GM10248 (cell line): ENCODE data around the gene EFCAB12.

ENCODE experiments used
- CTCF ChIA-PET: fragments of 300-600 bp; sonication (Branson Sonifier 250); formaldehyde crosslinking; extraction: SDS; loops from one replicate; lab custom pipeline; 2021; ENCODE audit warnings: antibody characterized with exemption; lab: Yijun Ruan, JAX
- POLR2A ChIA-PET: fragments of 350-650 bp; sonication (Branson Sonifier 250); formaldehyde crosslinking; extraction: SDS; loops from one replicate; lab custom pipeline; 2020; ENCODE audit warnings: antibody characterized with exemption; lab: Yijun Ruan, JAX
- DNase-seq: peaks from one replicate; pipeline ENCODE4 v3.0.0; 2012; ENCODE audit errors: extremely low spot score
- CTCF ChIP-seq: IDR thresholded peaks from 2 replicates; pipeline ENCODE4 v1.5.1; 2012; ENCODE audit warnings: mild to moderate bottlenecking, low read depth; ENCODE audit errors: extremely low read depth, missing control alignments, control extremely low read depth

Gene EFCAB12

GRCh38 chr3:129434140-129434539 is 5.7 kb upstream of the EFCAB12 start:
- ChIA-PET CTCF (interaction anchor here (0.9 to 1.7 kb wide), 7 partner anchors 14 to 118 kb away, joined by 3 to 6 read pairs (median 4); a partner anchor contains a TSS), POLR2A (no interaction called here)
- DNase-seq, result no peak
- no peak for TF ChIP-seq CTCF

- ChIA-PET POLR2A (no interaction called here), CTCF (interaction anchor here (0.9 to 1.7 kb wide), 6 partner anchors 28 to 117 kb away, joined by 3 to 5 read pairs (median 4); a partner anchor contains a TSS)
- DNase-seq, result no peak
- no peak for TF ChIP-seq CTCF
Measured at GRCh38 chr3:129433565-129433964, 5.1 kb upstream of the EFCAB12 start.

GRCh38 chr3:129432671-129433070 is 4.2 kb upstream of the EFCAB12 start:
- ChIA-PET CTCF (no interaction called here), POLR2A (interaction anchor here (1.1 kb wide), 1 partner anchor 117 kb away, joined by 3 read pairs; a partner anchor contains a TSS)
- DNase-seq, result no peak
- TF ChIP-seq CTCF, result no peak

- ChIA-PET CTCF (interaction anchor here (2.7 kb wide), 1 partner anchor 49 kb away, joined by 8 read pairs; no protein-coding TSS in a partner anchor), POLR2A (interaction anchor here (1.1 kb wide), 1 partner anchor 116 kb away, joined by 3 read pairs; a partner anchor contains a TSS)
- no peak for DNase-seq
- no peak for TF ChIP-seq CTCF
Measured at GRCh38 chr3:129432036-129432435, 3.6 kb upstream of the EFCAB12 start.

- no peak for DNase-seq
- POLR2A ChIA-PET, result interaction anchor here (1.0 kb wide), 1 partner anchor 10 kb away, joined by 3 read pairs; the partner anchor contains the start of genes IFT122 and MBD4
- TF ChIP-seq CTCF, result no peak
- CTCF ChIA-PET, result interaction anchor here (1.5 to 2.7 kb wide), 5 partner anchors 24 to 46 kb away, joined by 3 to 8 read pairs (median 4); no protein-coding TSS in a partner anchor
Measured at GRCh38 chr3:129429602-129430001, 1.2 kb upstream of the EFCAB12 start.

- ChIA-PET POLR2A (interaction anchor here (1.0 kb wide), 1 partner anchor 11 kb away, joined by 3 read pairs; the partner anchor contains the start of genes IFT122 and MBD4), CTCF (interaction anchor here (1.0 to 1.8 kb wide), 5 partner anchors 10 to 45 kb away, joined by 3 to 5 read pairs (median 4); partner anchors contain the start of genes IFT122 and MBD4)
- no peak for DNase-seq
- TF ChIP-seq CTCF, result no peak
Measured at GRCh38 chr3:129429080-129429451, 630 bp upstream of the EFCAB12 start.
